Activated naive CD4-positive, alpha-beta T cell treated with anti-CD3 and anti-CD28 coated beads, Interleukin-2, amount 10 ng/mL, durations not matched to agents 7 days and 5 days (primary cell): ENCODE measurements around the gene UQCC5.

Experiments used
- CTCF ChIA-PET: fragments of 350-600 bp; sonication (Branson Sonifier 250); formaldehyde crosslinking; loops from one replicate; lab custom pipeline; 2021; ENCODE audit warnings: antibody characterized with exemption; lab: Charles Lee
- DNase-seq: peaks from one replicate; pipeline ENCODE4 v3.0.0-alpha.2; 2020
- H3K27ac Mint-ChIP-seq: one replicate; pipeline ENCODE4 v1.8.0; 2021; ENCODE audit warnings: mild to moderate bottlenecking, moderate library complexity, mixed read lengths
- H3K27me3 Mint-ChIP-seq: one replicate; pipeline ENCODE4 v1.8.0; 2021; ENCODE audit warnings: mild to moderate bottlenecking, mixed read lengths
- H3K36me3 Mint-ChIP-seq: one replicate; pipeline ENCODE4 v1.8.0; 2021; ENCODE audit warnings: mixed read lengths
- H3K4me1 Mint-ChIP-seq: one replicate; pipeline ENCODE4 v1.8.0; 2021; ENCODE audit warnings: mixed read lengths
- H3K4me3 Mint-ChIP-seq: one replicate; pipeline ENCODE4 v1.8.0; 2021; ENCODE audit warnings: mild to moderate bottlenecking, moderate library complexity, mixed read lengths
- H3K9me3 Mint-ChIP-seq: one replicate; pipeline ENCODE4 v1.8.0; 2021; ENCODE audit warnings: mixed read lengths

Gene UQCC5, protein sequence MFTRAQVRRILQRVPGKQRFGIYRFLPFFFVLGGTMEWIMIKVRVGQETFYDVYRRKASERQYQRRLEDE

DNA sequence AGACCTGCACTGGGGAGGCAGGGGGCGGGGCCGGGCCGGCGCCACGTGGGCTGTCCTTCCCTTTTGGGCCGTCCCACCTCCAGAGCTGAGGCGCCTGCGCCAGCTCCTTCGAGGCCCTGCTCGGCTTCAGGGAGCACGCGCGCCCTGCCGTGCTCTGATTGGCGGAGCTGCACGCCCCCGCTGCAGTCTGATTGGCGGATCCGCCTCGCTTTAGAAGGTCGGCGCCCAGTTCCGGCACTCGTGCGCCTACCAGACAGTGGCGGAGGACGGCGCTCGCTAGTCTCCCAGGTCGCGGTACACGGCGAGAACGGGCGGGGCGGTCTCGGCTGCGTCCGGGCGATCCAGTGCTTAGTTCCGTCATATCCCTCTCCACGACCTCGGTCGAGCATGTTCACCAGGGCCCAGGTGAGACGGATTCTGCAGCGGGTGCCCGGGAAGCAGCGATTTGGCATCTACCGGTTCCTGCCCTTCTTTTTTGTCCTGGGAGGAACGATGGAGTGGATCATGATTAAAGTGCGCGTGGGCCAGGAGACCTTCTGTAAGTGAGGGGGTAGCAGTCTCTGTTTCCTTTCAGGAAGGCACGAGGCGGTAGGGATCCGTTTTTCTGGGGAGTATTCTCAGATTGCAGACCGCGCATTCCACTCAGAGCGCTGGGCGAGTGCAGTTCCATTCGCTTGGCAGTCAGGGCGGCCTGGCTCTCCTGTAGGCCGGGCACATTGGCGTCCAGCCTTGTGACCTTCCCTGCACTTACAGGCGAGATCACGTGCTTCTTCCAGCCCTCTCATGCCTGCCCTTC, at the start of gene UQCC5:
Gene UQCC5 (plus strand): TSS at position 237 of the 796 bp plus-strand sequence. CDS start 151 bp downstream, at position 388.
- CTCF ChIA-PET: interaction anchor here (0.6 kb wide), 1 partner anchor 123 kb away, joined by 3 read pairs; no protein-coding TSS in a partner anchor
- peaks cover 56% of the 10 kb centered on the region for H3K4me1 Mint-ChIP-seq

GRCh38 chr3:52487050-52487787, 49.2 kb upstream of the UQCC5 start:
- Mint-ChIP-seq H3K4me3 (no peak overlapping the region), H3K27ac (no peak overlapping the region), H3K36me3 (peaks cover 20% of the 10 kb centered on the region), H3K27me3 (no peaks in the 10 kb centered on the region), H3K9me3 (no peaks in the 10 kb centered on the region), H3K4me1 (no peaks in the 10 kb centered on the region)
- CTCF ChIA-PET: no interaction called here
- DNase-seq: no peak

More for the DNA sequence above, at the start of gene UQCC5:
- peak within 1 kb of the TSS; percentile 94 for H3K27ac Mint-ChIP-seq
- peak within 1 kb of the TSS; percentile 92 for H3K4me3 Mint-ChIP-seq
- DNase-seq: peak; percentile 98
- H3K27me3 Mint-ChIP-seq: peaks cover 8% of the 10 kb centered on the region
- H3K9me3 Mint-ChIP-seq: no peaks in the 10 kb centered on the region
- peaks cover 28% of the 10 kb centered on the region for H3K36me3 Mint-ChIP-seq

DNA sequence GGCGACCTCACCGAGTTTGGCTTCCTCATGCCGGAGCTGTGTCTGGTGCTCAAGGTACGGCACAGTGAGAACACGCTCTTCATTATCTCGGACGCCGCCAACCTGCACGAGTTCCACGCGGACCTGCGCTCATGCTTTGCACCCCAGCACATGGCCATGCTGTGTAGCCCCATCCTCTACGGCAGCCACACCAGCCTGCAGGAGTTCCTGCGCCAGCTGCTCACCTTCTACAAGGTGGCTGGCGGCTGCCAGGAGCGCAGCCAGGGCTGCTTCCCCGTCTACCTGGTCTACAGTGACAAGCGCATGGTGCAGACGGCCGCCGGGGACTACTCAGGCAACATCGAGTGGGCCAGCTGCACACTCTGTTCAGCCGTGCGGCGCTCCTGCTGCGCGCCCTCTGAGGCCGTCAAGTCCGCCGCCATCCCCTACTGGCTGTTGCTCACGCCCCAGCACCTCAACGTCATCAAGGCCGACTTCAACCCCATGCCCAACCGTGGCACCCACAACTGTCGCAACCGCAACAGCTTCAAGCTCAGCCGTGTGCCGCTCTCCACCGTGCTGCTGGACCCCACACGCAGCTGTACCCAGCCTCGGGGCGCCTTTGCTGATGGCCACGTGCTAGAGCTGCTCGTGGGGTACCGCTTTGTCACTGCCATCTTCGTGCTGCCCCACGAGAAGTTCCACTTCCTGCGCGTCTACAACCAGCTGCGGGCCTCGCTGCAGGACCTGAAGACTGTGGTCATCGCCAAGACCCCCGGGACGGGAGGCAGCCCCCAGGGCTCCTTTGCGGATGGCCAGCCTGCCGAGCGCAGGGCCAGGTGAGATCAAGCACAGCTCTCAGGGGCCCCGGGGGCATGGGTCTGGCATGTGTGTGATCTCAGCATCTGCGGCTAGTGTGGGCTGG, 48.4 kb upstream of the UQCC5 start:
- CTCF ChIA-PET: interaction anchor here (1.3 kb wide), 1 partner anchor 13 kb away, joined by 3 read pairs; no protein-coding TSS in a partner anchor
- no peaks in the 10 kb centered on the region for H3K4me1 Mint-ChIP-seq
- no peaks in the 10 kb centered on the region for H3K27me3 Mint-ChIP-seq
- H3K27ac Mint-ChIP-seq: no peak overlapping the region
- H3K4me3 Mint-ChIP-seq: no peak overlapping the region
- H3K9me3 Mint-ChIP-seq: no peaks in the 10 kb centered on the region
- no peak for DNase-seq
- peaks cover 25% of the 10 kb centered on the region for H3K36me3 Mint-ChIP-seq

DNA sequence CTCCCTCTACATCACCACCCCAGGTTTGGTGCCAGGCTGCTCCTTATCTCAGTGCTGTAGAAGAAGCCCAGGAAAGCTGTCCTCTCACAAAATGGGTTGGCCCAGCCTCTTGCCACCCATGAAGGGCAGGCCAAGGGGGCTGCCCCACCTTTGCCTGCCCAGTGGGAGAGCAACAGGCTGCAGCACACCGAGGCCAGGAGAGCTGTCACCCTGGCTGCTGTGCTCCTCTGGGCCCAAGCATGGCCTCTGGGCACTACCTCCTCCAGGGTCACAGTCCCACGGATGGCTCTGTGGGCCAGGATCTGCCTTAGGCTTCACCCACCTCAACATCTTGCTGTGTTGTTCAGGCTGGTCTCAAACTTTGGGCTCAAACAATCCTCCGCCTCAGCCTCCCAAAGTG, 47.7 kb upstream of the UQCC5 start:
- CTCF ChIA-PET: interaction anchor here (1.3 kb wide), 1 partner anchor 13 kb away, joined by 3 read pairs; no protein-coding TSS in a partner anchor
- no peaks in the 10 kb centered on the region for H3K27me3 Mint-ChIP-seq
- H3K9me3 Mint-ChIP-seq: no peaks in the 10 kb centered on the region
- H3K4me1 Mint-ChIP-seq: no peaks in the 10 kb centered on the region
- no peak overlapping the region for H3K4me3 Mint-ChIP-seq
- peaks cover 25% of the 10 kb centered on the region for H3K36me3 Mint-ChIP-seq
- no peak for DNase-seq
- H3K27ac Mint-ChIP-seq: no peak overlapping the region

GRCh38 chr3:52489453-52489852, 47.0 kb upstream of the UQCC5 start:
- no peaks in the 10 kb centered on the region for H3K9me3 Mint-ChIP-seq
- peaks cover 2% of the 10 kb centered on the region for H3K27me3 Mint-ChIP-seq
- H3K36me3 Mint-ChIP-seq: peaks cover 21% of the 10 kb centered on the region
- CTCF ChIA-PET: interaction anchor here (1.3 to 1.8 kb wide), 2 partner anchors 8 to 14 kb away, joined by 3 to 6 read pairs; no protein-coding TSS in a partner anchor
- H3K4me1 Mint-ChIP-seq: peaks cover 2% of the 10 kb centered on the region
- DNase-seq: no peak
- H3K27ac Mint-ChIP-seq: no peak overlapping the region
- no peak overlapping the region for H3K4me3 Mint-ChIP-seq

DNA sequence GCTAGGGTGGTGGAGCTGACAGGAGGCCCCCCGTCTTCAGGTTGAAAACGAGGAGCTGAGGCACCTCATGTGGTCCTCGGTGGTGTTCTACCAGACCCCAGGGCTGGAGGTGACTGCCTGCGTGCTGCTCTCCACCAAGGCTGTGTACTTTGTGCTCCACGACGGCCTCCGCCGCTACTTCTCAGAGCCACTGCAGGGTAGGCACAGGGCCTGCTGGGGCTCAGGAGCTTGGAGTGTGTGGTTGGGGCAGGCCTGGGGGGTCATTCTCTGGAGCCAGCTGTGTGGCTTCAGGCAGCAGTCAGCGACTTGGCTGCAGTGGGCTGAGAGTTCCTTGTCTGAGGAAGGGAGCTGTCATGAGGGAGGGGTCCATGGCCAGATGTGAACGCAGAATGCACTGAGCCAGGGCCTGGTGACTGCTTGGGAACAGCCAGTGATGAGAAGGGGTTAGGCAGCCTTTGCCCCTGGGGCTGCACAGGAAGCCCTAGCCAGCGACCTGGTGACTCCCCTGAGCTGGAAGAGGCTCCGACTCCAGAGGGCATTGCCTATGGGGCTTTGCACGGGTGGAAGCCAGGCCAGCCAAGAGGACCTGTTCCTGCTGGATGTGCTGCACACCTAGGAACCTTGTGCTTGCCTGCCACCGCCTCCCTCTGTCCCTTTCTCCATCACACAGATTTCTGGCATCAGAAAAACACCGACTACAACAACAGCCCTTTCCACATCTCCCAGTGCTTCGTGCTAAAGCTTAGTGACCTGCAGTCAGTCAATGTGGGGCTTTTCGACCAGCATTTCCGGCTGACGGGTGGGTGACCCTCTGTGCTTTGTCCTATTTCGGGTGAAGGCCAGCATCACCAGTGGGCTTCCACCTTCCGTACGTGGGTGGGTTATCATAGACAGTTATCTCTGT, 46.1 kb upstream of the UQCC5 start:
- DNase-seq: no peak
- H3K27me3 Mint-ChIP-seq: peaks cover 7% of the 10 kb centered on the region
- peaks cover 21% of the 10 kb centered on the region for H3K36me3 Mint-ChIP-seq
- no peaks in the 10 kb centered on the region for H3K9me3 Mint-ChIP-seq
- H3K4me3 Mint-ChIP-seq: no peak overlapping the region
- peaks cover 3% of the 10 kb centered on the region for H3K4me1 Mint-ChIP-seq
- peak overlapping the region; percentile 8 for H3K27ac Mint-ChIP-seq
- CTCF ChIA-PET: interaction anchor here (1.8 kb wide), 1 partner anchor 8 kb away, joined by 6 read pairs; no protein-coding TSS in a partner anchor

- no peak for DNase-seq
- Mint-ChIP-seq H3K4me1 (peaks cover 3% of the 10 kb centered on the region), H3K4me3 (no peak overlapping the region), H3K27ac (no peak overlapping the region), H3K27me3 (peaks cover 7% of the 10 kb centered on the region), H3K36me3 (peaks cover 17% of the 10 kb centered on the region), H3K9me3 (no peaks in the 10 kb centered on the region)
- CTCF ChIA-PET: interaction anchor here (1.8 kb wide), 1 partner anchor 9 kb away, joined by 6 read pairs; no protein-coding TSS in a partner anchor
These were observed 45.4 kb upstream of the UQCC5 start for GRCh38 chr3:52490939-52491526.

GRCh38 chr3:52492059-52492458, 44.3 kb upstream of the UQCC5 start:
- H3K4me3 Mint-ChIP-seq: no peak overlapping the region
- peaks cover 9% of the 10 kb centered on the region for H3K27me3 Mint-ChIP-seq
- H3K36me3 Mint-ChIP-seq: peaks cover 17% of the 10 kb centered on the region
- peaks cover 3% of the 10 kb centered on the region for H3K4me1 Mint-ChIP-seq
- CTCF ChIA-PET: no interaction called here
- H3K9me3 Mint-ChIP-seq: no peaks in the 10 kb centered on the region
- H3K27ac Mint-ChIP-seq: no peak overlapping the region
- DNase-seq: no peak

- Mint-ChIP-seq H3K36me3 (peaks cover 12% of the 10 kb centered on the region), H3K4me3 (no peak overlapping the region)
These were observed 43.0 kb upstream of the UQCC5 start for GRCh38 chr3:52493232-52494017.

GRCh38 chr3:52494445-52494844, 42.0 kb upstream of the UQCC5 start:
- Mint-ChIP-seq H3K27ac (no peak overlapping the region), H3K9me3 (no peaks in the 10 kb centered on the region), H3K36me3 (peaks cover 11% of the 10 kb centered on the region), H3K27me3 (peaks cover 32% of the 10 kb centered on the region), H3K4me1 (peaks cover 3% of the 10 kb centered on the region), H3K4me3 (no peak overlapping the region)
- no peak for DNase-seq
- CTCF ChIA-PET: no interaction called here

More at GRCh38 chr3:52493232-52494017, 43.0 kb upstream of the UQCC5 start:
- H3K27me3 Mint-ChIP-seq: peaks cover 22% of the 10 kb centered on the region
- no peak for DNase-seq
- no peaks in the 10 kb centered on the region for H3K9me3 Mint-ChIP-seq
- CTCF ChIA-PET: no interaction called here
- no peak overlapping the region for H3K27ac Mint-ChIP-seq
- H3K4me1 Mint-ChIP-seq: peaks cover 3% of the 10 kb centered on the region

DNA sequence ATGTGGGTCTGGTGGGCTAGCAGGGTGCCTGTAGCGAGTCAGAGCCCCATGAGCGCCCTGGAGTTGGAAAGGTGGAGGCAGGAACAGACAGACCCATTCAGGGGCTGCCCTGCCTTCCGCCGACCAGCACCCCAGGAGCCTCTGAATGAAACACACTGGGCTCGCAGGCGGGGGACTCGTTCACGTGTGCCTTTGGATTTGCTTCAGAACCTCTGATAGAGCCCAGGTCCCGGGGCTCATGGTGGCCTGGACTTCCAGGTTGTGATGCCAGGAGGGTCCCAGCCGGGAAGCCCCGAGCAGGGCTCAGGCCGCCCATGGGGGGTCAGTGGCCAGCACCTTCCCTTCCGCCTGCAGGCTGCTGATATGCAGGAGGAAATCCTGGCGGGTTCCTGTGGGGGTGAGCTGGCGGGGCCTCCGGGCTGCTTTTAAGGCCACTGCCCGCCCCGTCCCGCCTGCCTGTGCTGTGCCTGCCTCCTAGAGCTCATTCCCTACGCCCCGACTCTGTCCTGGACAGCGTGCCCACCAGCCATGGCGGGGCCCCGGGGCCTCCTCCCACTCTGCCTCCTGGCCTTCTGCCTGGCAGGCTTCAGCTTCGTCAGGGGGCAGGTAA, 41.4 kb upstream of the UQCC5 start, which contains the start of gene STAB1:
Gene STAB1 (plus strand): TSS at position 453 of the 610 bp plus-strand sequence. CDS start 76 bp downstream, at position 529.
- CTCF ChIA-PET: no interaction called here
- peaks cover 3% of the 10 kb centered on the region for H3K4me1 Mint-ChIP-seq
- H3K9me3 Mint-ChIP-seq: no peaks in the 10 kb centered on the region
- no peak within 1 kb of the TSS for H3K4me3 Mint-ChIP-seq
- no peak within 1 kb of the TSS for H3K27ac Mint-ChIP-seq
- no peak for DNase-seq
- peaks cover 11% of the 10 kb centered on the region for H3K36me3 Mint-ChIP-seq
- H3K27me3 Mint-ChIP-seq: peaks cover 33% of the 10 kb centered on the region
